Ascending aorta (tissue), 2 donors: ENCODE results near the gene ARID4B. TPM values are rescaled to one million over a fixed set of nuclear protein-coding genes. Genes with fewer than 3 reads are reported as not detected.
"Not testable (repeated sequence)": the region's sequence is repeated elsewhere in the genome, so short reads cannot be mapped to it uniquely, and the experiment has no call there.

Experiments
- DNase-seq, 2 donors: peaks; one replicate each; pipeline ENCODE4 v3.0.0-alpha.2; 2019; ENCODE audit warnings: low spot score in 2 of 2
- H3K27ac ChIP-seq, 2 donors: fragments of 200-600 bp; sonication (generic); one replicate each; pipeline ENCODE4 v1.5.1; 2016 to 2017; ENCODE audit warnings: mild to moderate bottlenecking in 1 of 2
- H3K27me3 ChIP-seq: fragments of 200-600 bp; sonication (generic); one replicate; pipeline ENCODE4 v1.5.1; 2017
- H3K36me3 ChIP-seq, 2 donors: fragments of 200-600 bp; sonication (generic); one replicate each; pipeline ENCODE4 v1.5.1; 2016
- H3K4me1 ChIP-seq, 2 donors: fragments of 200-600 bp; sonication (generic); one replicate each; pipeline ENCODE4 v1.5.1; 2016 to 2017; ENCODE audit warnings: mild to moderate bottlenecking in 1 of 2
- H3K4me3 ChIP-seq, 2 donors: fragments of 200-600 bp; sonication (generic); one replicate each; pipeline ENCODE4 v1.5.1; 2016 to 2017; ENCODE audit warnings: mild to moderate bottlenecking in 1 of 2
- H3K9me3 ChIP-seq, 2 donors: fragments of 200-600 bp; sonication (generic); one replicate each; pipeline ENCODE4 v1.5.1; 2016
- intact Hi-C: fragments of 100-400 bp; cut with DNase I; formaldehyde crosslinking; loops from one replicate; pipeline ENCODE4 v1.15.1; 2023
- total RNA-seq: library from RNA; depleted of rRNA; stranded (reverse); fragments of >200 nt; gene quantifications from one replicate; pipeline ENCODE4 v1.1.0, GENCODE V29; 2016
- TF ChIP-seq, protein P1 (sequence below), 3 experiments: fragments of 200-600 bp in 2 of 3; fragments of 450-650 bp in 1 of 3; sonication (generic) in 2 of 3; IDR thresholded peaks; one replicate each; pipeline ENCODE4 v1.5.1; 2016 to 2019; ENCODE audit warnings: antibody characterized with exemption in 3 of 3, mild to moderate bottlenecking in 1 of 3, moderate library complexity in 1 of 3

Gene ARID4B
- total RNA-seq, 1 donor from 2014 or later, result 22.5 TPM

GRCh38 chr1:235284231-235284769, 43.7 kb downstream of the ARID4B start:
- H3K9me3 ChIP-seq, result no peaks in the 10 kb centered on the region
- H3K27ac ChIP-seq, result no peak overlapping the region
- no peaks in the 10 kb centered on the region for H3K27me3 ChIP-seq
- no peak overlapping the region for H3K4me3 ChIP-seq
- DNase-seq, result no peak
- no peaks in the 10 kb centered on the region for H3K36me3 ChIP-seq
- peaks cover 0 to 5% of the 10 kb centered on the region in 2 donors for H3K4me1 ChIP-seq
- intact Hi-C loops, result no loop called here
- TF ChIP-seq, protein P1, sequence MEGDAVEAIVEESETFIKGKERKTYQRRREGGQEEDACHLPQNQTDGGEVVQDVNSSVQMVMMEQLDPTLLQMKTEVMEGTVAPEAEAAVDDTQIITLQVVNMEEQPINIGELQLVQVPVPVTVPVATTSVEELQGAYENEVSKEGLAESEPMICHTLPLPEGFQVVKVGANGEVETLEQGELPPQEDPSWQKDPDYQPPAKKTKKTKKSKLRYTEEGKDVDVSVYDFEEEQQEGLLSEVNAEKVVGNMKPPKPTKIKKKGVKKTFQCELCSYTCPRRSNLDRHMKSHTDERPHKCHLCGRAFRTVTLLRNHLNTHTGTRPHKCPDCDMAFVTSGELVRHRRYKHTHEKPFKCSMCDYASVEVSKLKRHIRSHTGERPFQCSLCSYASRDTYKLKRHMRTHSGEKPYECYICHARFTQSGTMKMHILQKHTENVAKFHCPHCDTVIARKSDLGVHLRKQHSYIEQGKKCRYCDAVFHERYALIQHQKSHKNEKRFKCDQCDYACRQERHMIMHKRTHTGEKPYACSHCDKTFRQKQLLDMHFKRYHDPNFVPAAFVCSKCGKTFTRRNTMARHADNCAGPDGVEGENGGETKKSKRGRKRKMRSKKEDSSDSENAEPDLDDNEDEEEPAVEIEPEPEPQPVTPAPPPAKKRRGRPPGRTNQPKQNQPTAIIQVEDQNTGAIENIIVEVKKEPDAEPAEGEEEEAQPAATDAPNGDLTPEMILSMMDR (IDR thresholded peaks at IDR 0.05), result no peak

DNA sequence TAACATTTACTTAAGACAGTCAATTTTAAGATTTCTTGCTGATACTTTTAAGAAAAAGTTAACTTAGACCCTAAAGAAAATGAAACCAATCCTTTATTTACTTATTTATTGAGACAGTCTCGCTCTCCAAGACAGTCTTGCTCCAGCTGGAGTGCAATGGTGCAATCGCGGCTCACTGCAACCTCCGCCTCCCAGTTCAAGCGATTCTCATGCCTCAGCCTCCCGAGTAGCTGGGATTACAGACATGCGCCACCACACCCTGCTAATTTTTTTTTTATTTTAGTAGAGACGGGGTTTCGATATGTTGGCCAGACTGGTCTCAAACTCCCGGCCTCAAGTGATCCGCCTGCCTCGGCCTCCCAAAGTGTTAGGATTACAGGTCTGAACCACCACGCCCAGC, 44.3 kb downstream of the ARID4B start:
- DNase-seq, H3K36me3 ChIP-seq, H3K27ac ChIP-seq, H3K9me3 ChIP-seq, H3K27me3 ChIP-seq, H3K4me1 ChIP-seq, H3K4me3 ChIP-seq, intact Hi-C loops: not testable (repeated sequence)

GRCh38 chr1:235280467-235280866, 47.5 kb downstream of the ARID4B start:
- no peak overlapping the region for H3K27ac ChIP-seq
- H3K4me1 ChIP-seq, result no peaks in the 10 kb centered on the region
- H3K36me3 ChIP-seq, result no peaks in the 10 kb centered on the region
- DNase-seq, result no peak
- TF ChIP-seq, protein P1 (IDR thresholded peaks at IDR 0.05), result no peak
- intact Hi-C loops, result no loop called here
- no peaks in the 10 kb centered on the region for H3K27me3 ChIP-seq
- H3K9me3 ChIP-seq, result no peaks in the 10 kb centered on the region
- no peak overlapping the region for H3K4me3 ChIP-seq

GRCh38 chr1:235279694-235280093, 48.3 kb downstream of the ARID4B start:
- Histone ChIP-seq H3K36me3 (no peaks in the 10 kb centered on the region), H3K27me3 (no peaks in the 10 kb centered on the region), H3K9me3 (no peaks in the 10 kb centered on the region), H3K4me3 (no peak overlapping the region), H3K27ac (no peak overlapping the region), H3K4me1 (no peaks in the 10 kb centered on the region)
- intact Hi-C loops, result no loop called here
- no peak for DNase-seq
- TF ChIP-seq, protein P1 (IDR thresholded peaks at IDR 0.05), result no peak

GRCh38 chr1:235278915-235279292, 49.1 kb downstream of the ARID4B start:
- Histone ChIP-seq H3K9me3 (no peaks in the 10 kb centered on the region), H3K4me3 (no peak overlapping the region), H3K27me3 (no peaks in the 10 kb centered on the region), H3K36me3 (no peaks in the 10 kb centered on the region), H3K4me1 (no peaks in the 10 kb centered on the region), H3K27ac (no peak overlapping the region)
- DNase-seq, result no peak
- intact Hi-C loops, result no loop called here
- TF ChIP-seq, protein P1 (IDR thresholded peaks at IDR 0.05), result no peak

DNA sequence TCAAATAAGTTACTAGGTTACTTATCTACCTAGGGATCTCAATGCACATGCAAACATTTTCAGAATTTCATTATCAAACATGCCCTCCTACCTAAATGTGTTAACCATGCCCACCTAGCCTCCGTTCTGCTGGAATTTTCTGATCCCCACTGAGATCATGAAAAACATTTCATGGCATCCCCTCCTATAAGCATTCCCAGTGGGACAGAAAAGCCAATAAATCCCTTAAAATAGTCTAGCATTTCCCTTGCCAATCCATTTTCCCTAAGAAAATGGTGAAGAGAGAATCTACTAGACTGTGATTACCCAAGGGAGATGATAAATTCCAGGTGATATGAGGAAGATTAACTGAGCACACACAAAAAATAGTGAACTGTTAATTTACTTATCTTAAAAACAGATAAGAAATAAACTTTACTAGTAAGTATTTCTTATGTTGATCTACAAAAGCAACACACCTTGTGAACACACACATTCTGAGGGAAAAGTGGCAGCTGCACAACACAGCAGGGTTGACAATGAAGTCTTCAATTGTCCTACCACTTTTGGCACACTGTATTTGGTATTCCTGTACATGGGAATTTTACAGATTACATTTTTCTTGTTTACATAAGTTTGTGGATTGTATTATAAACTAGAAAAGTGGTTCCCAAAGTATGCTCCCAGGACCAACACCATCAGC, 49.6 kb downstream of the ARID4B start:
- H3K9me3 ChIP-seq, result no peaks in the 10 kb centered on the region
- no peaks in the 10 kb centered on the region for H3K4me1 ChIP-seq
- TF ChIP-seq, protein P1 (IDR thresholded peaks at IDR 0.05), result no peak
- H3K36me3 ChIP-seq, result no peaks in the 10 kb centered on the region
- intact Hi-C loops, result no loop called here
- no peak overlapping the region for H3K27ac ChIP-seq
- no peak overlapping the region for H3K4me3 ChIP-seq
- no peaks in the 10 kb centered on the region for H3K27me3 ChIP-seq
- DNase-seq, result no peak
